Upper lobe of left lung (tissue), 6 donors: ENCODE measurements around the gene CNTNAP5. TPM values are rescaled to one million over a fixed set of nuclear protein-coding genes. Genes with fewer than 3 reads are reported as not detected.

Experiments
- ATAC-seq, 2 donors: fragments of 200-7000 bp; cut with Tn5 transposase; one replicate each; pipeline ENCODE4 v1.9.1; 2022; ENCODE audit warnings: mild to moderate bottlenecking in 2 of 2, moderate library complexity in 2 of 2; ENCODE audit not compliant: low FRiP score in 2 of 2
- DNase-seq, 2 donors: peaks; one replicate each; pipeline ENCODE4 v3.0.0-alpha.2; 2019 to 2020
- H3K27ac ChIP-seq, 4 donors: fragments of 200-600 bp; sonication (generic); one replicate each; pipeline ENCODE4 v1.5.1; 2016 to 2019
- H3K27me3 ChIP-seq, 4 donors: fragments of 200-600 bp; sonication (generic); one replicate each; pipeline ENCODE4 v1.5.1; 2017 to 2019
- H3K36me3 ChIP-seq, 4 donors: fragments of 200-600 bp; sonication (generic); one replicate each; pipeline ENCODE4 v1.5.1; 2016 to 2019
- H3K4me1 ChIP-seq, 4 donors: fragments of 200-600 bp; sonication (generic); one replicate each; pipeline ENCODE4 v1.5.1; 2018 to 2019
- H3K4me3 ChIP-seq, 4 donors: fragments of 200-600 bp; sonication (generic); one replicate each; pipeline ENCODE4 v1.5.1; 2017 to 2019; ENCODE audit warnings: mild to moderate bottlenecking in 2 of 4, moderate library complexity in 1 of 4
- H3K9me3 ChIP-seq, 4 donors: fragments of 200-600 bp; sonication (generic); one replicate each; pipeline ENCODE4 v1.5.1; 2018 to 2019
- CTCF ChIP-seq, 6 experiments: fragments of 450-650 bp in 4 of 6; fragments of 200-600 bp in 2 of 6; sonication (generic) in 2 of 6; IDR thresholded peaks; one replicate each; pipeline ENCODE4 v1.5.1; 2016 to 2019; ENCODE audit warnings: antibody characterized with exemption in 6 of 6
- EP300 ChIP-seq, 4 donors: sonication (generic); formaldehyde crosslinking; IDR thresholded peaks; one replicate each; pipeline ENCODE4 v1.5.1; 2017; ENCODE audit warnings: antibody characterized with exemption in 4 of 4, control low read depth in 2 of 4
- POLR2A ChIP-seq, 4 donors: fragments of 450-650 bp; IDR thresholded peaks; one replicate each; pipeline ENCODE4 v1.5.1; 2016 to 2017; ENCODE audit warnings: antibody characterized with exemption in 4 of 4, mild to moderate bottlenecking in 2 of 4
- POLR2AphosphoS5 ChIP-seq, 2 donors: sonication (generic); formaldehyde crosslinking; IDR thresholded peaks; one replicate each; pipeline ENCODE4 v1.5.1; 2017; ENCODE audit warnings: antibody characterized with exemption in 2 of 2
- WGBS, 2 donors: methylation state at CpG; one replicate each; pipeline ENCODE4 v1.1.5; 2017 to 2018; 5-methylcytosine and 5-hydroxymethylcytosine counted together
- total RNA-seq, 6 donors: library from RNA; depleted of rRNA in 4 of 6; stranded (reverse); fragments of >200 nt in 4 of 6; gene quantifications; one replicate each; pipeline versions ENCODE4 v1.1.0 to v1.2.1, GENCODE V29; 2016 to 2021
- donor health status: DM: no; HTN: no; CAD: no; lungs with moderate emphysema.
- donor health status: DM: no; HTN: yes; CAD: no; lungs with severe emphysema.

CNTNAP5 gene
- total RNA-seq, 6 donors from 2014 or later = not detected

GRCh38 chr2:124065636-124066035 lies 40.5 kb downstream of the CNTNAP5 start:
- ATAC-seq (no peak), DNase-seq (no peak)
- H3K36me3 ChIP-seq = no peaks in the 10 kb centered on the region
- H3K4me3 ChIP-seq = no peak overlapping the region
- H3K27me3 ChIP-seq = no peaks in the 10 kb centered on the region
- no peak overlapping the region for H3K27ac ChIP-seq
- no peaks in the 10 kb centered on the region for H3K4me1 ChIP-seq
- TF ChIP-seq EP300 (IDR thresholded peaks at IDR 0.05) (no peak), POLR2A (IDR thresholded peaks at IDR 0.05) (no peak), CTCF (IDR thresholded peaks at IDR 0.05) (no peak), POLR2AphosphoS5 (IDR thresholded peaks at IDR 0.05) (no peak)
- H3K9me3 ChIP-seq = no peaks in the 10 kb centered on the region
- WGBS, 2 donors = 76 to 80% methylated on average over 4 of the region's 4 CpGs

GRCh38 chr2:124066776-124067175 lies 41.7 kb downstream of the CNTNAP5 start:
- no peak overlapping the region for H3K4me3 ChIP-seq
- DNase-seq (no peak), ATAC-seq (no peak)
- no peaks in the 10 kb centered on the region for H3K36me3 ChIP-seq
- H3K4me1 ChIP-seq = no peaks in the 10 kb centered on the region
- no peaks in the 10 kb centered on the region for H3K9me3 ChIP-seq
- no peaks in the 10 kb centered on the region for H3K27me3 ChIP-seq
- H3K27ac ChIP-seq = no peak overlapping the region
- TF ChIP-seq POLR2A (IDR thresholded peaks at IDR 0.05) = no peak
- no peak for TF ChIP-seq EP300 (IDR thresholded peaks at IDR 0.05)
- TF ChIP-seq CTCF (IDR thresholded peaks at IDR 0.05) = no peak
- no peak for TF ChIP-seq POLR2AphosphoS5 (IDR thresholded peaks at IDR 0.05)

GRCh38 chr2:124079045-124079444 lies 54.0 kb downstream of the CNTNAP5 start:
- Histone ChIP-seq H3K36me3 (no peaks in the 10 kb centered on the region), H3K27me3 (no peaks in the 10 kb centered on the region), H3K9me3 (no peaks in the 10 kb centered on the region), H3K4me3 (no peak overlapping the region), H3K27ac (no peak overlapping the region), H3K4me1 (no peaks in the 10 kb centered on the region)
- DNase-seq = no peak
- 84 to 87% methylated on average over 2 of the region's 2 CpGs for WGBS, 2 donors
- TF ChIP-seq EP300 (IDR thresholded peaks at IDR 0.05) (no peak), POLR2A (IDR thresholded peaks at IDR 0.05) (no peak), CTCF (IDR thresholded peaks at IDR 0.05) (no peak), POLR2AphosphoS5 (IDR thresholded peaks at IDR 0.05) (no peak)
- ATAC-seq = peak in 1 of 2 donors; percentile 26

DNA sequence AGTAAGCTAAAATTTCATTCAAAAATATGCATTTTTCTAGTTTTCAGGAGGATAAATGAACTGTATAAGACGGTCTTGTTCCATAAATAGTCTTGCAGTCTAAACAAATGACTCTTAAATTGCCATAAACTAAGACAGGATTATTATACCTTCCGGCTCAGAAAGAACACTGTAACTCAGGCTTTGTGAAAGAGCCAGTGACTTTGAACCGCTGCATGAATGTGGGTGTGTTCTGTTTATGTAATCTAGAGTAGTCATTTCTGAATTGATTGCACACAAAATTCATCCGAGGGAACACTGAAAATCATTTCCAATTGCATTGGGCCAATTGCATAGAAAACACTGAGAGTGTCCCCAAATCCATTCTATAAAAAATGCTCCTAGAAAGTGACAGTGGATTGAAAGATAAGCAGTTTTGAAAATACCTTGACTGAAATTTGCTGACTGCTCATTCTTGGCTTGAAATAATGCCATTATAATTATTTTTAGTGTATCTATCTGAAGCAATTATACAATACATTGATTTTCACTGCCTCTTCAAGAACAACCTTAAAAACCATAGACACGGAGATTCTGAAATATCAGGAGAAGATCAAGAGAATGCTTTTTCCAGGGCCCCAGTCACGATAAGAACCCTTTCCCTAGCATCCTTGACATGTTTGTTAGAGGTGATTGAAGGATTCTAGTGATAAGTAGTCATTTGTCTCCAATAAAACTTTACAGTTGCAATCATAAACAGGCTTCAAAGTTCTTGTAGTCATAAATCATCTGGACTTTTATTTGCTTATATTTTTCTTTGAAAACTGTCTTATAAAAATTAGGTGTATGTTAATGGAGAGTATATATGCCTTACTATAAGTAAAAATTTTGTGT lies 55.4 kb downstream of the CNTNAP5 start:
- no peaks in the 10 kb centered on the region for H3K4me1 ChIP-seq
- no peak overlapping the region for H3K4me3 ChIP-seq
- H3K9me3 ChIP-seq = no peaks in the 10 kb centered on the region
- 45 to 50% methylated on average over 6 of the region's 6 CpGs for whole genome bisulfite sequencing, 2 donors
- no peak for TF ChIP-seq EP300 (IDR thresholded peaks at IDR 0.05)
- no peak for TF ChIP-seq CTCF (IDR thresholded peaks at IDR 0.05)
- TF ChIP-seq POLR2AphosphoS5 (IDR thresholded peaks at IDR 0.05) = no peak
- TF ChIP-seq POLR2A (IDR thresholded peaks at IDR 0.05) = no peak
- H3K36me3 ChIP-seq = no peaks in the 10 kb centered on the region
- ATAC-seq (no peak), DNase-seq (no peak)
- H3K27me3 ChIP-seq = no peaks in the 10 kb centered on the region
- no peak overlapping the region for H3K27ac ChIP-seq
